GM23248 (cell line): Measurements from ENCODE around the gene FAM209A. TPM values are rescaled to one million over a fixed set of nuclear protein-coding genes. Genes with fewer than 3 reads are reported as not detected.
"Not testable (repeated sequence)": the region's sequence is repeated elsewhere in the genome, so short reads cannot be mapped to it uniquely, and the experiment has no call there.

Source experiments
- DNase-seq: peaks from one replicate; pipeline ENCODE4 v3.0.0-alpha.2; 2015
- H2AFZ ChIP-seq: fragments of 200-600 bp; sonication (generic); 2 replicates; pipeline ENCODE4 v1.6.1; 2016; ENCODE audit warnings: antibody characterized with exemption
- H3F3A ChIP-seq: fragments of 200-600 bp; sonication (generic); 2 replicates; pipeline ENCODE4 v1.6.1; 2016; ENCODE audit warnings: mild to moderate bottlenecking, antibody characterized with exemption, mixed run types; ENCODE audit not compliant: insufficient read depth
- H3K27ac ChIP-seq: fragments of 200-600 bp; sonication (generic); 2 replicates; pipeline ENCODE4 v1.5.1; 2016; ENCODE audit warnings: mild to moderate bottlenecking
- H3K27me3 ChIP-seq: fragments of 200-600 bp; sonication (generic); replicated peaks from 2 replicates; pipeline ENCODE4 v1.6.1; 2016; ENCODE audit warnings: mild to moderate bottlenecking; ENCODE audit not compliant: insufficient read depth
- H3K36me3 ChIP-seq: fragments of 200-600 bp; sonication (generic); 2 replicates; pipeline ENCODE4 v1.6.1; 2016; ENCODE audit warnings: low read depth, mild to moderate bottlenecking
- H3K4me1 ChIP-seq: fragments of 200-600 bp; sonication (generic); 2 replicates; pipeline ENCODE4 v1.6.1; 2016; ENCODE audit warnings: mild to moderate bottlenecking; ENCODE audit not compliant: insufficient read depth
- H3K4me2 ChIP-seq: fragments of 200-600 bp; sonication (generic); one replicate; pipeline ENCODE4 v1.6.1; 2016; ENCODE audit warnings: mild to moderate bottlenecking; ENCODE audit not compliant: unreplicated experiment
- H3K4me3 ChIP-seq: fragments of 200-600 bp; sonication (generic); 2 replicates; pipeline ENCODE4 v1.5.1; 2016; ENCODE audit warnings: mild to moderate bottlenecking
- H3K79me2 ChIP-seq: fragments of 200-600 bp; sonication (generic); 2 replicates; pipeline ENCODE4 v1.6.1; 2016; ENCODE audit warnings: mild to moderate bottlenecking; ENCODE audit not compliant: insufficient read depth
- H3K9ac ChIP-seq: fragments of 200-600 bp; sonication (generic); 2 replicates; pipeline ENCODE4 v1.6.1; 2016; ENCODE audit warnings: mild to moderate bottlenecking
- H3K9me2 ChIP-seq: fragments of 200-600 bp; sonication (generic); 2 replicates; pipeline ENCODE4 v1.6.1; 2016; ENCODE audit warnings: mixed run types, mild to moderate bottlenecking, moderate library complexity; ENCODE audit not compliant: insufficient read depth
- H3K9me3 ChIP-seq: fragments of 200-600 bp; sonication (generic); one replicate; pipeline ENCODE4 v1.6.1; 2017; ENCODE audit warnings: low read depth
- H4K20me1 ChIP-seq: fragments of 200-600 bp; sonication (generic); 2 replicates; pipeline ENCODE4 v1.6.0; 2016; ENCODE audit not compliant: insufficient read depth
- EZH2 ChIP-seq: fragments of 200-600 bp; sonication (generic); IDR thresholded peaks from 2 replicates; pipeline ENCODE4 v1.6.1; 2018; ENCODE audit warnings: antibody characterized with exemption, mild to moderate bottlenecking; ENCODE audit not compliant: insufficient read depth, poor library complexity, severe bottlenecking
- EZH2phosphoT487 ChIP-seq: fragments of 200-600 bp; sonication (generic); IDR thresholded peaks from 2 replicates; pipeline ENCODE4 v1.6.1; 2018; ENCODE audit warnings: antibody characterized with exemption, moderate library complexity, mild to moderate bottlenecking, low read depth; ENCODE audit not compliant: insufficient read depth
- WGBS, 2 experiments: methylation state at CpG; one replicate each; pipeline ENCODE4 v1.1.6; 2015 to 2017; ENCODE audit warnings: low lambda C conversion rate in 2 of 2, low coverage in 1 of 2; ENCODE audit errors: missing lambda C conversion rate in 2 of 2; 5-methylcytosine and 5-hydroxymethylcytosine counted together
- in situ Hi-C: fragments of 300-500 bp; cut with MboI; formaldehyde crosslinking; loops from 2 replicates; pipeline ENCODE4 v1.15.0; 2020
- polyA plus RNA-seq: library from polyadenylated mRNA; unstranded; fragments of >200 nt; fragmentation: Nextera tagmentation; extraction: Ambion mirVana; gene quantifications from 2 replicates; pipeline ENCODE4 v1.2.1, GENCODE V29; 2016
- total RNA-seq: library from RNA; depleted of rRNA; stranded (reverse); fragments of >200 nt; shearing (Covaris generic); gene quantifications from 2 replicates; pipeline ENCODE4 v1.2.3, GENCODE V29; 2014

Gene FAM209A
- total and polyA plus RNA-seq, 2 experiments from 2014 or later: not detected

DNA sequence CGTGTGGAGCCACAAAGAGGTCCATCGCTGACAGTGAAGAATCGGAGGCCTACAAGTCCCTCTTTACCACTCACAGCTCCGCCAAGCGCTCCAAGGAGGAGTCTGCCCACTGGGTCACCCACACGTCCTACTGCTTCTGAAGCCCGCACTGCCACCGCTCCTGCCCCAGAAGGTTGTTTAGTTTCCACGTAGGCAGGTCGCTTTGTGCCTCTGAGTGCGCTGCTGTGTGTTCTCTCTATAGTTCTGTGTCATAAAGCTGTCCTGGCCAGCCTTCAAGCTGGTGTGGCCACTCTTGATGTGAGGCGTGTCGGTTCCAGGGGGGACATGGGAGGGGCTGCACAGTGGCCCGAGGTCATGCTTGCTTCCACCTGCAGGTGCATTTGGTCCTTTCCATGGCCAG is 6.4 kb upstream of the FAM209A start:
- H3K79me2 ChIP-seq: no peaks in the 10 kb centered on the region
- TF ChIP-seq EZH2 (no peak), EZH2phosphoT487 (no peak)
- no peak overlapping the region for H3K27ac ChIP-seq
- no peaks in the 10 kb centered on the region for H3F3A ChIP-seq
- H3K36me3 ChIP-seq: peaks cover 41% of the 10 kb centered on the region
- H3K4me1 ChIP-seq: no peaks in the 10 kb centered on the region
- no peaks in the 10 kb centered on the region for H3K27me3 ChIP-seq
- H4K20me1 ChIP-seq: no peaks in the 10 kb centered on the region
- H3K4me3 ChIP-seq: no peak overlapping the region
- no peak overlapping the region for H2AFZ ChIP-seq
- H3K9ac ChIP-seq: no peak overlapping the region
- H3K4me2 ChIP-seq: no peak overlapping the region
- H3K9me3 ChIP-seq: no peaks in the 10 kb centered on the region
- in situ Hi-C loops: no loop called here
- no peaks in the 10 kb centered on the region for H3K9me2 ChIP-seq
- DNase-seq: no peak
- 97 to 100% methylated on average over 13 to 14 of the region's 14 CpGs for WGBS, 2 experiments

DNA sequence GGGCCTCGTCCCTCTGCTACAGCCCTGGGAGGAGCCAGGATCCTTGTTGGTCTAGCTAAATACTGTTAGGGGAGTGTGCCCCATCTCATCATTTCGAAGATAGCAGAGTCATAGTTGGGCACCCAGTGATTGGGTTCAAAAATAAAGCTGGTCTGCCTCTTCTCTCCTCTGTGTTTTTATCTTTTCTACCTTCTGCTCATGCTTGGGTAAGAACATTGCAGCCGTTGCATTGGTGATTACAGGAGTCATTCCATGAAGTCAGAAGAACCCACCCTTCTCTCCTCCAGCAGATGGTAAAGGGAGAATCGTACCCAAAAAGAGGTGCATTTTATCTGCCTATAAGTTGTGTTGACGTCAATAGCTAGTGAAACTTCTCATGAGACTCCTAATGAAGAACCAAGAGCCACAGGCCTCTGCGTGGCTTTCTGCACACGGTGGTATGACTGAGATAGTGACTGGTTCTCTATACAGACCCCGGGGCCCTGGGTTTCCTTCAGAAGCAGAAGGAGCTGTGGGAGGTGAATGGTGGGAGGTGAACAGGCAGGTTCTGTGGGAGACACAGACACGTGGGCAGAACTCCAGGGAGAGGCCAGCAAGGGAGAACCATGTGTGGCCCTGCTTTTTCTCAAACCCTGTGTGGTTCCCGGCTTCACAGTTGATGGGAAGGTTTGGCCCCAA is 5.7 kb upstream of the FAM209A start:
- no peak overlapping the region for H3K4me2 ChIP-seq
- H3K4me3 ChIP-seq: no peak overlapping the region
- 96 to 97% methylated on average over 10 of the region's 10 CpGs for WGBS, 2 experiments
- H3K79me2 ChIP-seq: no peaks in the 10 kb centered on the region
- H3K27ac ChIP-seq: no peak overlapping the region
- no peaks in the 10 kb centered on the region for H3K27me3 ChIP-seq
- H3K9ac ChIP-seq: no peak overlapping the region
- H3K9me3 ChIP-seq: no peaks in the 10 kb centered on the region
- H3K4me1 ChIP-seq: no peaks in the 10 kb centered on the region
- no peaks in the 10 kb centered on the region for H4K20me1 ChIP-seq
- no peak overlapping the region for H2AFZ ChIP-seq
- H3K9me2 ChIP-seq: no peaks in the 10 kb centered on the region
- no peak for TF ChIP-seq EZH2phosphoT487
- TF ChIP-seq EZH2: no peak
- no peak for DNase-seq
- H3K36me3 ChIP-seq: peaks cover 41% of the 10 kb centered on the region
- H3F3A ChIP-seq: no peaks in the 10 kb centered on the region
- in situ Hi-C loops: no loop called here

DNA sequence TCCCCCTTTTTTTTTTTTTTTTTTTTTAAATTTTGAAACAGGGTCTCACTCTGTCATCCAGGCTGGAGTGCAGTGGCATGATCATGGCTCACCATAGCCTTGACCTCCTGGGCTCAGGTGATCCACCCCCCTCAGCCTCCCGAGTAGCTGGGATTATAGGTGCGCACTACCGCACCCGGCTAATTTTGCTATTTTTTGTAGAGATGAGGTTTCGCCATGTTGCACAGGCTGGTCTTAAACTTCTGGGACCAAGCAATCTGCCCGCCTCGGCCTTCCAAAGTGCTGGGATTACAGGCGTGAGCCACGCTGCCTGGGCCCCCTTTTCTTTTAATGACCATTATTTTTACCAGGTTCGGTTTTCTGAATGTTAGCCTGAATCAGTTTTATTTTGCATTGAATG is 5.0 kb upstream of the FAM209A start:
- 98 to 100% methylated on average over 10 of the region's 10 CpGs for WGBS, 2 experiments
- H3K9me3 ChIP-seq: no peaks in the 10 kb centered on the region
- TF ChIP-seq EZH2: no peak
- no peak for TF ChIP-seq EZH2phosphoT487

GRCh38 chr20:56520180-56520579 is 4.4 kb upstream of the FAM209A start:
- in situ Hi-C loops: no loop called here
- no peaks in the 10 kb centered on the region for H3K9me3 ChIP-seq
- no peak overlapping the region for H3K4me2 ChIP-seq
- H3K4me3 ChIP-seq: no peak overlapping the region
- H3K4me1 ChIP-seq: no peaks in the 10 kb centered on the region
- DNase-seq: no peak
- peaks cover 41% of the 10 kb centered on the region for H3K36me3 ChIP-seq
- H3F3A ChIP-seq: no peaks in the 10 kb centered on the region
- no peaks in the 10 kb centered on the region for H3K9me2 ChIP-seq
- H3K79me2 ChIP-seq: no peaks in the 10 kb centered on the region
- H3K9ac ChIP-seq: no peak overlapping the region
- H2AFZ ChIP-seq: no peak overlapping the region
- no peak overlapping the region for H3K27ac ChIP-seq
- no peaks in the 10 kb centered on the region for H4K20me1 ChIP-seq
- WGBS, 2 experiments: 99% methylated on average over 10 of the region's 10 CpGs
- H3K27me3 ChIP-seq: no peaks in the 10 kb centered on the region
- TF ChIP-seq EZH2: no peak
- no peak for TF ChIP-seq EZH2phosphoT487

More for the DNA sequence above, 5.0 kb upstream of the FAM209A start:
- no peaks in the 10 kb centered on the region for H3K27me3 ChIP-seq
- no peaks in the 10 kb centered on the region for H3K4me1 ChIP-seq
- in situ Hi-C loops: no loop called here
- H3K4me2 ChIP-seq: no peak overlapping the region
- H3K36me3 ChIP-seq: peaks cover 41% of the 10 kb centered on the region
- no peaks in the 10 kb centered on the region for H3K9me2 ChIP-seq
- no peak overlapping the region for H3K4me3 ChIP-seq
- H3K79me2 ChIP-seq: no peaks in the 10 kb centered on the region
- no peak overlapping the region for H3K9ac ChIP-seq
- H4K20me1 ChIP-seq: no peaks in the 10 kb centered on the region
- H3F3A ChIP-seq: no peaks in the 10 kb centered on the region
- no peak overlapping the region for H2AFZ ChIP-seq
- H3K27ac ChIP-seq: no peak overlapping the region
- no peak for DNase-seq

DNA sequence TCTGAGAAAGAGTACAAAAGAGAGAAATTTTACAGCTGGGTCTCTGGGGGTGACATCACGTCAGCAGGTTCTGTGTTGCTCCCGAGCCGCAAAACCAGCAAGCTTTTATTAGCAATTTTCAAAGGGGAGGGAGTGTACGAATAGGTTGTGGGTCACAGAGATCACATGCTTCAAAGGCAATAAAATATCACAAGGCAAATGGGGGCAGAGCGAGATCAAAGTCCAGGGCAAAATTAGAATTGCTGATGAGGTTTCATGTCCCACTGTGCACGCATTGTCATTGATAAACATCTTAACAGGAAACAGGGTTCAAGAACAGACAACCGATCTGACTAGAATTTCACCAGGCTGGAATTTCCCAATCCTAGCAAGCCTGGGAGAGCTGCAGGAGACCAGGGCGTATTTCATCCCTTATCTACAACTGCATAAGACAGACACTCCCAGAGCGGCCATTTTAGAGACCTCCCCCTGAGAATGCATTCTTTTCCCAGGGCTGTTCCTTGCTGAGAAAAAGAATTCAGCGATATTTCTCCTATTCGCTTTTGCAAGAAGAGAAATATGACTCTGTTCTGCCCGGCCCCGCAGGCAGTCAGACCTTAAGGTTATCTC is 3.7 kb upstream of the FAM209A start:
- in situ Hi-C loops, H3K9me3 ChIP-seq, DNase-seq, H3K79me2 ChIP-seq, H3K4me2 ChIP-seq, H3K4me1 ChIP-seq, H3K9ac ChIP-seq, H2AFZ ChIP-seq, H3K27me3 ChIP-seq, H4K20me1 ChIP-seq, H3K9me2 ChIP-seq, H3K27ac ChIP-seq, H3F3A ChIP-seq, H3K4me3 ChIP-seq: not testable (repeated sequence)
- peaks cover 41% of the 10 kb centered on the region for H3K36me3 ChIP-seq
- 79 to 80% methylated on average over 13 of the region's 13 CpGs for WGBS, 2 experiments
